Placental epithelial cell (primary cell): ENCODE data around the gene DTYMK. TPM values are rescaled to one million over a fixed set of nuclear protein-coding genes. Genes with fewer than 3 reads are reported as not detected.

ENCODE experiments used
- total RNA-seq: library from RNA; depleted of rRNA; stranded (reverse); fragments of >200 nt; gene quantifications from 2 replicates; pipeline ENCODE4 v1.2.3, GENCODE V29; 2012

Gene DTYMK, protein sequence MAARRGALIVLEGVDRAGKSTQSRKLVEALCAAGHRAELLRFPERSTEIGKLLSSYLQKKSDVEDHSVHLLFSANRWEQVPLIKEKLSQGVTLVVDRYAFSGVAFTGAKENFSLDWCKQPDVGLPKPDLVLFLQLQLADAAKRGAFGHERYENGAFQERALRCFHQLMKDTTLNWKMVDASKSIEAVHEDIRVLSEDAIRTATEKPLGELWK
- total RNA-seq = 11.8 and 32.2 TPM in 2 replicates

DNA sequence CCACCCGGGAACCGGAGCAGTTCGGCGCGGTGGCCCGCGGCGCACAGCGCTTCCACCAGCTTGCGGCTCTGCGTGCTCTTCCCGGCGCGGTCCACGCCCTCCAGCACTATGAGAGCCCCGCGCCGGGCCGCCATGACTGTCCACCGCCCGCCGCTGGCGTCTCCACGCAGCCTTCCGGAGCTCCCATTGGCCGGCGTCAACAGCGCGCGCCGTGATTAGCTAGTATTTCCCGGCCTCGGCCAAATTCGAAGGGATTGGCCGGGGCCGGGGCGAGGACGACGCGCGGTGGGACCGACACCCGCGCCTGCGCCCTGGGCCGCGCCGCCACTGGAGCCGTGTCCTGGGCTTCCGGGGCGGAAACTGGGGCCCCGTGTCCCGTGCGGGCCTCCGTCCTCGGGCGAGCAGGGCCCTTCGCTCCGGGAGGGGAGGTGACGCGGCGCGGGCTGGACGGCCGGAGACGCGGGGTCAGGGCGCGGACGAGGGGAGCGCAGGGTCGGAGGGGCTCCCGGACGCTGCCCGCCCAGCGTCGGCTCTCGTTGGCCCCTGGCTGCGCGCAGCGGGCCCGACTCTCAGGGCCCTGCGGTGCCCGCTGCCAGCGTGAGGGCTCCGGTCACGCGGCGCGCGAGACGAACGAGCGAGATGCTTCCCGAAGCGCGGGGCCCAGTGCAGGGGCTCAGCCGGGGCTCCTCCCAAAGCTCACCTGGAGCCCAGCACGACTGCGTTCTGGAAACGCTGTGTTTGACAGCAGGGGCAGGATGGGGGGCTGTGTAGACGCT lies at the start of gene DTYMK:
Gene DTYMK, minus strand, starts transcription at position 166 of the 776 bp plus-strand sequence. Its CDS starts 32 bp downstream, at position 134.

DNA sequence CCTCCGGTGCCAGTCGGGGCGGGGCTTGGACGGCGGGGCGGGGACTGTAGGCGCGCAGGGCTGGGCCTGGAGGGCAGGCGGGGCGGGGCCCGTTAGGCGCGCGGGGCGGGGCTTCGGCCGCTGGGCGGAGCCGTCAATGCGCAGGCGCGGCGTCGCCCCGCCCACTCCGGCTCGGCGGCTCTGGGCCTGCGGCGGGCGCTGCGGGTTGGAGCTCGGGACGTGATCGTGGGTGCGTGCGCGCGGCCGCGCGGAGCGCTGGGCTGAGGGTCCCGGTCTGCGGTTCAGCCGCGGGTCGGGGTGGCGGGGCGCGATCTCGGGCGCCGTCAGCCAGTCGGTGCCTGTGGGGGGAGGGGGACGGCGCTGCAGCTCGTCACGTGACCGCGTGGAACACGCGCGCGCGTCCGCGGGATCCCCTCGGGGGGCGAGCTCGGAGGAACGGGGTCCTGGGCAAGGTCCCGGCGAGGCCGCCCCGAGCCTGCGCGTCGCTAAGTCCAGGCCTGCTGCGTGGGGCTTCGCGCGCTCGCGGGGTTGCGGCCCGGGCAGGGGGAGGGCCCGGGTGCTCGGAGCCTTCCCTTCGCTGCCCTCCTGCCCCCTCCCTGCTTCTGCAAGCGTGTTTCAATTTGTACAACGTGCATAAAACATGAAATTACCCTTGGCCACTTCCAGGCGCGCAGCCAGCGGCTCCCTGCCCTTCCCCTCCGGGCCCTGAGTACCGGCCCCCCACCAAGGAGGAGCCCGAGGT lies 48.0 kb upstream of the DTYMK start, which contains the start of gene D2HGDH:
Gene D2HGDH, plus strand, starts transcription at position 164 of the 742 bp plus-strand sequence. CDS start 595 bp downstream, outside the sequence.

DNA sequence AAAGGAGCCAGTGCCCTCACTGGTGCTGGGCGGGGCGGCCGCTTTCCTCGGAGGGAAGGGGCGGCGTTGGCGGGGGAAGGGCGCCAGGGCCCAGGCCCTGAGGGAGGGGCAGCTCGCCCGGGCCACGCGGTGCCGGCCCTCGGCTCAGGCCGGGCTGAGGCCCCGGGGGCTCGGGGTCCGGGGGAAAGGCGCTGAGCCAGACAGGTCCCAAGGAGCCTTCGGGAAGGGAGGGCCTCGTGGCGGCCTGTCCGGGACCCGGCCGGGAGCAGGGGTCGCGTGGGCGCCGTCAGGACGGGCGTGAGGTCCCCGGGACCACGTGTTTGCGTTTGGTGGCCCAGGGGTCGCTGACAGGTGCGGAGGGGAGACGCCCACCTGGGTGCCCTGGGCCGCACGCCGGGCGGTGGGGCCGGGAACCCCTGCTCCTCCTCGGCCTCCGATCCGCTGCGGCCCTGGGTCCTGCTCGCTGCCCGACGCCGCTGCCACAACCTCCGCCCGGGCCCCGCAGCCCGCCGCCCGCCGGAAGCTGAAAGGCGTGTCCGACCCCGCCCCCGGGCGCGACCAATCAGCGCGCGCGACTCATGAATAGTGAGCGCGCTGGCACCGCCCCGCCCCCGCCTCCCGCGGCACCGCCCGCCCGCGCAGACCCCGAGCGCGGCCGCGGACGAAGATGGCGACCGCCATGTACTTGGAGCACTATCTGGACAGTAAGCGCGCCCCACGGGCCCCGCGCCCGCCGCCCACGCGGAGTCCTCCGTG lies 15.0 kb upstream of the DTYMK start, which contains the start of gene ING5:
Gene ING5, plus strand, starts transcription at position 641 of the 756 bp plus-strand sequence. Its CDS starts 27 bp downstream, at position 668.

DNA sequence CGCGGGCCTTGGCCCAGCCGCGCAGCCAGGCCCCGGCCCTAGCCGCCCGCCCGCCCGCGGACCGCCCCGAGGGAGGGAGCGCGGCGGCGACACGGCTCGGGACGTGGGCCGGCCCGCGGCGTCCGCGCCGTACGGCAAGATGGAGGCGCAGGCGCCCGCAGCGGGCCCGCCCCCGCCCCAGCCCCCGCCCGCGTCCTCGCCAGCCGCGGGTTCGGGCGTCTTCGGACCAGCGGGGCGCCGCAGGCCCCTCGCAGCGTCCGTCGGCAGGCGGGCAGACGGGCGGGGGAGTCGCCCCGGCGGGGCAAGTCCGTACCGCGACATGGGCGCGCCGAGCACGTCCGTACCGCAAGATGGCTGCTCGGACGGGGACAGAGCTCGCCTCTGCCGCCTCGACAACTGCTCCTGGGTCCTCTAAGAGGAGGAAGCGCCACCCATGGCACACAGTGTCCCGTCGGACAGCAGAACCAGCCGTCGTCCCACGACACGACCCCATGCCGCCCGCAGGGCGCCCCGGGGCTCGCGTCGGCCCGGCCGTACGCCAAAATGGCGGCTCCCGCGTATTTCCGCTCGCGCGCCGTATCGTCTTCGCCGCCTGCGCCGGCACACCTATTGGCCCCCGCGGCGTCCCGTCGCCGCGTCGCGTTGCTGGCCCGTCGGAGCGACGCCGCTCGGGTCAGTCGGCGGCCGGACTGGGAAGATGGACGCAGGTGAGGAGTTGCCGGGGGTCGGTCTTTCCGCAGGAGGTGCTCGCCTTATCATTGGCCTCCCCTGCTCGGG lies 49.4 kb downstream of the DTYMK start, which contains the start of the genes ATG4B and THAP4:
Gene ATG4B, plus strand, starts transcription at position 676 of the 777 bp plus-strand sequence. Its CDS starts 22 bp downstream, at position 698.
Gene THAP4, minus strand, starts transcription at position 141 of the 777 bp plus-strand sequence. CDS start 141 bp downstream, outside the sequence.

Other genes starting within 250 kb of the DTYMK start
- 271 and 448 TPM in 2 replicates for gene STK25, start 178.2 kb downstream of the DTYMK start, total RNA-seq
- 138 and 210 TPM in 2 replicates for gene BOK, start 128.1 kb downstream of the DTYMK start, total RNA-seq
- 42.8 and 47.8 TPM in 2 replicates for gene THAP4, start 49.7 kb downstream of the DTYMK start, total RNA-seq
- gene ATG4B, start 49.1 kb downstream of the DTYMK start, total RNA-seq = 53.8 and 85.3 TPM in 2 replicates
- 17.0 and 41.2 TPM in 2 replicates for gene ING5, start 15.2 kb upstream of the DTYMK start, total RNA-seq
- gene D2HGDH, start 47.8 kb upstream of the DTYMK start, total RNA-seq = 11.6 and 32.6 TPM in 2 replicates
- 0.79 TPM in 1 of 2 replicates, not detected in the other for gene GAL3ST2, start 90.0 kb upstream of the DTYMK start, total RNA-seq
- not detected in 2 replicates for gene NEU4, start 122.4 kb upstream of the DTYMK start, total RNA-seq
- gene PDCD1, start 172.1 kb upstream of the DTYMK start, total RNA-seq = not detected in 2 replicates
- not detected in 2 replicates for gene RTP5, start 182.9 kb upstream of the DTYMK start, total RNA-seq